Caco-2 (cell line): Measurements from ENCODE around the gene NSUN4. TPM values are rescaled to one million over a fixed set of nuclear protein-coding genes. Genes with fewer than 3 reads are reported as not detected.

ENCODE experiments used
- BruUV-seq: library from RNA; stranded (reverse); fragments of 400-500 nt; replicated peaks from 2 replicates; lab custom pipeline; 2021; lab: Mats Ljungman, UMichigan
- CTCF ChIA-PET: fragments of 300-600 bp; sonication (Branson Sonifier 250); formaldehyde crosslinking; loops from one replicate; lab custom pipeline; 2022; ENCODE audit warnings: antibody characterized with exemption; lab: Charles Lee
- POLR2A ChIA-PET: fragments of 300-600 bp; sonication (Branson Sonifier 250); formaldehyde crosslinking; loops from one replicate; lab custom pipeline; 2022; ENCODE audit warnings: antibody characterized with exemption; lab: Charles Lee
- DNase-seq, 2 experiments: peaks; one replicate each; pipeline versions ENCODE4 v3.0.0 to v3.0.0-alpha.2; 2020 to 2022
- H3K27me3 ChIP-seq: replicated peaks from 2 replicates; pipeline ENCODE4 v1.6.0; 2011; ENCODE audit warnings: low read length; ENCODE audit not compliant: control insufficient read depth, insufficient read depth
- H3K36me3 ChIP-seq: 2 replicates; pipeline ENCODE4 v1.5.1; 2011; ENCODE audit warnings: low read length; ENCODE audit not compliant: control insufficient read depth, insufficient read depth
- H3K4me1 ChIP-seq: fragments of 250-450 bp; sonication (Bioruptor Pico); 2 replicates; pipeline ENCODE4 v1.5.1; 2020; ENCODE audit warnings: mild to moderate bottlenecking
- H3K4me3 ChIP-seq: 2 replicates; pipeline ENCODE4 v1.5.1; 2011; ENCODE audit warnings: low read depth, mild to moderate bottlenecking, control low read depth, low read length
- H3K9me3 ChIP-seq: fragments of 250-450 bp; sonication (Bioruptor Pico); 2 replicates; pipeline ENCODE4 v1.5.1; 2020; ENCODE audit warnings: mild to moderate bottlenecking, moderate library complexity
- H3K27ac Mint-ChIP-seq: one replicate; pipeline ENCODE4 v1.8.0; 2022; ENCODE audit warnings: mixed read lengths; ENCODE audit not compliant: unreplicated experiment
- H3K27me3 Mint-ChIP-seq: one replicate; pipeline ENCODE4 v1.8.0; 2022; ENCODE audit warnings: mixed read lengths; ENCODE audit not compliant: insufficient read depth, unreplicated experiment
- H3K36me3 Mint-ChIP-seq: one replicate; pipeline ENCODE4 v1.8.0; 2022; ENCODE audit warnings: mild to moderate bottlenecking, mixed read lengths; ENCODE audit not compliant: insufficient read depth, unreplicated experiment
- H3K4me1 Mint-ChIP-seq: one replicate; pipeline ENCODE4 v1.8.0; 2022; ENCODE audit warnings: low read depth, mixed read lengths; ENCODE audit not compliant: unreplicated experiment
- H3K4me3 Mint-ChIP-seq: one replicate; pipeline ENCODE4 v1.8.0; 2022; ENCODE audit warnings: mild to moderate bottlenecking, moderate library complexity, mixed read lengths; ENCODE audit not compliant: unreplicated experiment
- H3K9me3 Mint-ChIP-seq: one replicate; pipeline ENCODE4 v1.8.0; 2022; ENCODE audit warnings: mixed read lengths; ENCODE audit not compliant: unreplicated experiment
- intact Hi-C: fragments of 100-400 bp; cut with micrococcal nuclease; formaldehyde crosslinking; loops from one replicate; pipeline ENCODE4 v1.10.0; 2022; ENCODE audit not compliant: unreplicated experiment
- total RNA-seq: library from RNA; stranded (reverse); gene quantifications from 2 replicates; pipeline ENCODE4 v1.2.3, GENCODE V29; 2022
- TF ChIP-seq, protein P1 (sequence below), 2 experiments: fragments of 200-600 bp in 1 of 2; IDR thresholded peaks; 1 replicate in 1 of 2; 2 replicates in 1 of 2; pipeline versions ENCODE4 v1.5.1 to v1.8.0; 2011 to 2022; ENCODE audit warnings: antibody characterized with exemption in 1 of 2, control low read depth in 1 of 2, inconsistent platforms in 1 of 2, low read depth in 1 of 2, low read length in 1 of 2, mild to moderate bottlenecking in 1 of 2, moderate library complexity in 1 of 2; ENCODE audit not compliant: insufficient read depth in 1 of 2, severe bottlenecking in 1 of 2, unreplicated experiment in 1 of 2

NSUN4 gene
- total RNA-seq, 1 experiment from 2014 or later, result 21.8 TPM

DNA sequence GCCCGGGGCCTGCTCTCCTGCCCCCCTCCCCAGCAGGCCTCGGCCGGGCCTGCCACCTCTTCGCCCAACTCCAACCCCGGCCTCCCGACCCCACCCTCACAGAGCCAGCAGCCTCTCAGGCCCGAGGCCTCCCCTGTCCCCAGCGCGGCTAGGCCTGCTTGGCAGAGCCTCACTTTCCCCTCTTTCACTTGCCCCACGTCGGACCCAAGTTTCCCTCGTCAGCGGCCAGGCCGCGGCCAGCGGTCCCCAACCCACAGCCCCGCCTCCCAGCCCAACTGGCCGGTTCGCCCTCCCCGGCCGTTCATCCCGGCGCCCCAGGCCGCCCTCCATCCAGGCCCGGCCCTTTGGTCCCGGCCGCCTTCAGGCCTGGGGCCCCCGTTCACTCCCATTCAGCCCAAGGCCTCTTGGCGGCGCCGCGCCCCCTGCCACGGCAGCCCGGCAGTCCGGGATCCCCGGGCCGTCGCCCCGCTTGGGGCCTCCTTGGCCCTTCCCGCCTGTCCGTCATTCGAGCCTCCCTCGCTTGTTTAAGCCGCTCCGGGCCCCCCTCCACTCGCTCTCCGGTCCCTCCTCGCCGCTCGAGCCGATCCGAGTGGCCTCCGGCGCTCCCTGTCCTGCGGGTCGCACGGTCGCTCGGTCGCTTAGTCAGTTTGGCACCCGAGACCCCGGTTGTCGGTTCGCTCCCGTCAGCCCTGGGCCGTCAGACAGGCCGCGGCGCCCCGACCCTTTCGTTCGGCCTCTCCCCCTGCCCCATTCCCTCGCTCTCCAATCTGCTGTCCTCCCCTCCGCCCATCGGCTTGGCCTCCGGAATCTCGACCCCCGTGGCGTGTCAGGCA, 38.6 kb upstream of the NSUN4 start:
- intact Hi-C loops, result loop anchor here (2.0 kb wide), 2 partner anchors 39 to 47 kb away; partner anchors contain the start of gene NSUN4
- Histone ChIP-seq H3K27me3 (no peaks in the 10 kb centered on the region), H3K9me3 (no peaks in the 10 kb centered on the region), H3K4me3 (peak overlapping the region; percentile 52), H3K36me3 (no peaks in the 10 kb centered on the region), H3K4me1 (peaks cover 13% of the 10 kb centered on the region)
- CTCF ChIA-PET, result no interaction called here
- peak; percentile 58 to 76 for DNase-seq
- Mint-ChIP-seq H3K4me3 (peak overlapping the region; percentile 98), H3K9me3 (no peaks in the 10 kb centered on the region), H3K36me3 (peaks cover 45% of the 10 kb centered on the region), H3K4me1 (peaks cover 14% of the 10 kb centered on the region), H3K27ac (peak overlapping the region; percentile 97), H3K27me3 (no peaks in the 10 kb centered on the region)
- no TSS peak for BruUV-seq
- TF ChIP-seq, protein P1, sequence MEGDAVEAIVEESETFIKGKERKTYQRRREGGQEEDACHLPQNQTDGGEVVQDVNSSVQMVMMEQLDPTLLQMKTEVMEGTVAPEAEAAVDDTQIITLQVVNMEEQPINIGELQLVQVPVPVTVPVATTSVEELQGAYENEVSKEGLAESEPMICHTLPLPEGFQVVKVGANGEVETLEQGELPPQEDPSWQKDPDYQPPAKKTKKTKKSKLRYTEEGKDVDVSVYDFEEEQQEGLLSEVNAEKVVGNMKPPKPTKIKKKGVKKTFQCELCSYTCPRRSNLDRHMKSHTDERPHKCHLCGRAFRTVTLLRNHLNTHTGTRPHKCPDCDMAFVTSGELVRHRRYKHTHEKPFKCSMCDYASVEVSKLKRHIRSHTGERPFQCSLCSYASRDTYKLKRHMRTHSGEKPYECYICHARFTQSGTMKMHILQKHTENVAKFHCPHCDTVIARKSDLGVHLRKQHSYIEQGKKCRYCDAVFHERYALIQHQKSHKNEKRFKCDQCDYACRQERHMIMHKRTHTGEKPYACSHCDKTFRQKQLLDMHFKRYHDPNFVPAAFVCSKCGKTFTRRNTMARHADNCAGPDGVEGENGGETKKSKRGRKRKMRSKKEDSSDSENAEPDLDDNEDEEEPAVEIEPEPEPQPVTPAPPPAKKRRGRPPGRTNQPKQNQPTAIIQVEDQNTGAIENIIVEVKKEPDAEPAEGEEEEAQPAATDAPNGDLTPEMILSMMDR (IDR thresholded peaks at IDR 0.05; ENCODE audit: insufficient read depth in 1 of 2, low read depth in 1 of 2, low read length in 1 of 2, severe bottlenecking in 1 of 2, unreplicated experiment in 1 of 2), result peak in 1 of 2 experiments; percentile 49
- POLR2A ChIA-PET, result no interaction called here

- peak overlapping the region; percentile 97 for H3K27ac Mint-ChIP-seq
- H3K27me3 Mint-ChIP-seq, result no peaks in the 10 kb centered on the region
- H3K27me3 ChIP-seq, result no peaks in the 10 kb centered on the region
- H3K9me3 ChIP-seq, result no peaks in the 10 kb centered on the region
- BruUV-seq, result no TSS peak
- CTCF ChIA-PET, result interaction anchor here (0.9 to 1.0 kb wide), 2 partner anchors 18 to 55 kb away, joined by 3 read pairs; partner anchors contain the start of gene RAD54L
- TF ChIP-seq, protein P1 (IDR thresholded peaks at IDR 0.05; ENCODE audit: insufficient read depth in 1 of 2, low read depth in 1 of 2, low read length in 1 of 2, severe bottlenecking in 1 of 2, unreplicated experiment in 1 of 2), result no peak
- peaks cover 13% of the 10 kb centered on the region for H3K4me1 ChIP-seq
- peak overlapping the region; percentile 98 for H3K4me3 Mint-ChIP-seq
- peaks cover 49% of the 10 kb centered on the region for H3K36me3 Mint-ChIP-seq
- H3K9me3 Mint-ChIP-seq, result no peaks in the 10 kb centered on the region
- peak overlapping the region; percentile 52 for H3K4me3 ChIP-seq
- intact Hi-C loops, result loop anchor here (2.0 kb wide), 2 partner anchors 38 to 46 kb away; partner anchors contain the start of gene NSUN4
- DNase-seq, result peak in 1 of 2 experiments; percentile 46
- peaks cover 14% of the 10 kb centered on the region for H3K4me1 Mint-ChIP-seq
- POLR2A ChIA-PET, result interaction anchor here (0.5 to 1.6 kb wide), 4 partner anchors 17 to 55 kb away, joined by 3 to 10 read pairs (median 4); partner anchors contain the start of genes NSUN4 and RAD54L
- H3K36me3 ChIP-seq, result no peaks in the 10 kb centered on the region
These were observed 38.0 kb upstream of the NSUN4 start for GRCh38 chr1:46302641-46303037.
